ENCODE measurements around the gene CXCL16. TPM values are rescaled to one million over a fixed set of nuclear protein-coding genes. Genes with fewer than 3 reads are reported as not detected.
"Not testable (repeated sequence)": the region's sequence is repeated elsewhere in the genome, so short reads cannot be mapped to it uniquely, and the experiment has no call there.

The CXCL16 gene
- total RNA-seq, 1 donor from 2014 or later: 1.2 TPM

DNA sequence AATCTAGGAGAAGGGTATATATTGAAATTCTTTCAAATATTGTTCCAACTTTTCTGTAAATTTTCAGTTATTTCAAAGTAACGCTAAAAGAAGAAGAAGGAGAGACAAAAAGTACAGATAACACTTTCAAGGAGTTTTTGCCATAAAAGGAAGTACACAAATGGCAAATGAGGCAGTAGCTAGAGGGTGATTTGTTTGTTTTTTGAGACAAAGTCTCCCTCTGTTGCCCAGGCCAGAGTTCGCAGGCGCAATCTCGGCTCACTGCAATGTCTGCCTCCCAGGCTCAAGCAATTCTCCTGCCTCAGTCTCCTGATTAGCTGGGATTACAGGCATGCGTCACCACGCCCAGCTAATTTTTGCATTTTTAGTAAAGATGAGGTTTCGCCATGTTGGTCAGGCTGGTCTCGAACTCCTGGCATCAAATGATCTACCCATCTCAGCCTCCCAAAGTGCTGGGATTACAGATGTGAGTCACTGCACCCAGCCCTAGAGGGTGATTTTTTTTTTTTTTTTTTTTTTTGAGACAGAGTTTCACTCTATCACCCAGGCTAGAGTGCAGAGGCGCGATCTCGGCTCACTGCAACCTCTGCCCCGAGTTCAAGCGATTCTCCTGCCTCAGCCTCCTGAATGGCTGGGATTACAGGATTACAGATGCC is 40.2 kb downstream of the CXCL16 start:
- DNase-seq (ENCODE audit: low read depth in 2 of 2): not testable (repeated sequence)

DNA sequence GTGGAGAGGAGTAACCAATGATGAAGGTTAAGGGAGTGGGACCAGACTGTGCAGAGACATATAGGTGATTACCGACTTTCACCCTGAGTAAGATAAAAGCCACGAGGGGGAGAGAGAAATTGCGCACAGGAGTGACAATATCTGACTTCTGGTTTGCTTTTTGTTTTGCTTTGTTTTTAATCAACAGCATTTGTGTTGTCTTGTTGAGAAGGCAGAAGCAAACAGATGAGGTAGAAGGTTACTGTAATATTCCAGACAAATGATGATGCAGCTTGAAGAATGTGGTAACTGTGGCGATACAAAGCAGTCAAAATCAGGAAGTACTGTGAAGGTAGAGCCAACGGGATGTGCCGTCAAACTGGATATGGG is 43.3 kb downstream of the CXCL16 start:
- DNase-seq (ENCODE audit: low read depth in 2 of 2): no peak

DNA sequence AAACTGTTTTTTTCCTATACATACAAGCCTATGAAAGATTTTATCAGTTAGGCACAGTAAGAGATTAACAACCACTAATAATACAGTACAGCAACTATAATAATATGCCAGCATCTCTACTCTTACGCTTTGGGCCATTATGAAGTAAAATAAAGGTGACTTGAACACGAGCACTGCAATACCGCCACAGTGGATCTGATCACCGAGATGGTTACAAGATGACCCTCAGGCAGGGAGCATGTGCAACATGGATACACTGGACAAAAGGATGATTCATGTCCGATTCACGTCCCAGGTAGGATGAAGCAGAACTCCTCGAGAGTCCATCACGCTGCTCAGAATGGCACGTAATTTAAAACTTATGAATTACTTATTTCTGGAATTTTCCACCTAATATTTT is 46.3 kb downstream of the CXCL16 start:
- no peak for DNase-seq (ENCODE audit: low read depth in 2 of 2)

DNA sequence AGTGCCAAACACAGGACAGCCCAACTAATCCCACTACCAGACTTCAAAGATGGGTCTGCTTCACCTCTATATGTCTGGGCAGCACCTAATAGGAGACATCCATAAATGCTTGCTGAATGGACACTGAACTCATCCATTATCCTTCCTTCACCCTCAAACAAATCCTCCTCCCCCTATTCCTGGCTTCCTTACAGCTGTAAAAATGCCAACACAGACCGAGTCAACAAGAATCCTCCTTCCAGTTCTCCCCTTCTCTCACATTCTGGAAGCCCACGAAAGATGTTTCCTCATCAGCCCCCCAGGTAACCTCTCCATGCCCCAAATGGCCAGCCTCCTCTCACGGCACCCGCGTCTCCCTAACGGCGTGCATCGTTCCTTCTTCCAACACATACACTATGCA is 48.0 kb downstream of the CXCL16 start:
- no peak for DNase-seq (ENCODE audit: low read depth in 2 of 2)

DNA sequence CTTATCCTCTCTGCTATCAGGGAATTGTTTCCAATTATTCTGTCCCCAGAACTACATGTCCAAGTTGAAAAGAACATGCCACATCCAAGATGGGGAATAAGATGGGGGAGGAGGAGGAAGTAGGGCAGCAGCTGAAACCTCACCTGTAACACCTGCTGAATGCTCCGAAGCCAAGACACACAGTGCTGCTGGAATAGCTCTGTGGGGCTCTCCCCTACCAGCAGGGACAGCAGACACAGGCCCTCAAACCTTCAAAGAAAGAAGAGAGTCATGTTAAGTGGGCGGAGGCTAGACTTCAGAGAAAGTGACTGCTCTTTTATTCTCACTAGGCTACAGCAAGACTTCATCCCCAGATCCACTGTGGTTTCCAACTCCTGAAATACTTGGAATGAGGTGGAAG is 49.0 kb downstream of the CXCL16 start:
- no peak for DNase-seq (ENCODE audit: low read depth in 2 of 2)

DNA sequence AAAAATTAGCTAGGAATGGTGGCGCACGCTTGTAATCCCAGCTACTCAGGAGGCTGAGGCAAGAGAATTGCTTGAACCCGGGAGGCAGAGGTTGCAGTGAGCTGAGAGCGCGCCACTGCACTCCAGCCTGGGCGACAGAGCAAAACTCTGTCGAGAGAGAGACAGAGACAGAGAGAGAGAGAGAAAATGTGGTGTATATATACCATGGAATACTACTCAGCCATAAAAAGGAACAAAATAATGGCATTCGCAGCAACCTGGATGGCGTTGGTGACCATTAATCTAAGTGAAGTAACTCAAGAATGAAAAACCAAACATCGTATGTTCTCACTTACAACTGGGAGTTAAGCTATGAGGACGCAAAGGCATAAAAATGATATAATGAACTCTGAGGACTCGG is 49.9 kb downstream of the CXCL16 start:
- DNase-seq (ENCODE audit: low read depth in 2 of 2): not testable (repeated sequence)

DNA sequence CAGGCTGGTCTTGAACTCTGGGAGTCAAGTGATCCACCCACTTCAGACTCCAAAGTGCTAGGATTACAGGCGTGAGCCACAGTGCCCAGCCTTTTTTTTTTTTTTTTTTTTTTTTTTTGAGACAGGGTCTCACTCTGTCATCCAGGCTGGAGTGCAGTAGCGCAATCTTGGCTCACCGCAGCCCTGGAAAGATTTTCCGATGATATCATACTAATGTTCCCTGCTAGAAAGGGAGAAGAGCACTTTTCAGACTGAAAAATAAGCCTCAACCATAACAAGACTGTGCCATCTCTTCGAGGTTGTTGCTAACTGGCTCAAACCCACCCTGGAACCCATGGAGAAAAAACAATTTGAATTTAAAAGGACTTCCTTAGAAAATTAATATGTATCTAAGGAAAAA is 56.0 kb downstream of the CXCL16 start:
- DNase-seq (ENCODE audit: low read depth in 2 of 2): not testable (repeated sequence)

Other genes with a start within 250 kb of the CXCL16 start
- gene SPNS2, start 241.0 kb downstream of the CXCL16 start, total RNA-seq: 45.6 and 70.2 TPM in 2 replicates
- gene MYBBP1A, start 184.5 kb downstream of the CXCL16 start, total RNA-seq: 29.7 and 34.3 TPM in 2 replicates
- gene GGT6, start 179.4 kb downstream of the CXCL16 start, total RNA-seq: not detected in 2 replicates
- gene SMTNL2, start 155.4 kb downstream of the CXCL16 start, total RNA-seq: not detected in 2 replicates
- gene ALOX15, start 98.2 kb downstream of the CXCL16 start, total RNA-seq: not detected in 2 replicates
- gene PELP1, start 35.8 kb downstream of the CXCL16 start, total RNA-seq: 10.0 and 13.7 TPM in 2 replicates
- gene ARRB2, start 29.3 kb downstream of the CXCL16 start, total RNA-seq: 8.2 and 8.5 TPM in 2 replicates
- gene MED11, start 8.5 kb downstream of the CXCL16 start, total RNA-seq: 7.8 and 13.7 TPM in 2 replicates
- 0.13 TPM in 1 of 2 replicates, not detected in the other for gene ZMYND15, start 95 bp downstream of the CXCL16 start, total RNA-seq
- gene TM4SF5, start 32.0 kb upstream of the CXCL16 start, total RNA-seq: not detected in 2 replicates
- 0.38 and 0.39 TPM in 2 replicates for gene VMO1, start 46.4 kb upstream of the CXCL16 start, total RNA-seq
- not detected in 2 replicates for gene GLTPD2, start 49.0 kb upstream of the CXCL16 start, total RNA-seq
- gene PSMB6, start 56.2 kb upstream of the CXCL16 start, total RNA-seq: 167 and 224 TPM in 2 replicates
- 22.6 and 35.4 TPM in 2 replicates for gene PLD2, start 67.2 kb upstream of the CXCL16 start, total RNA-seq
- gene MINK1, start 93.4 kb upstream of the CXCL16 start, total RNA-seq: 20.5 and 32.9 TPM in 2 replicates
- 0.39 and 0.76 TPM in 2 replicates for gene C17orf107, start 159.6 kb upstream of the CXCL16 start, total RNA-seq
- gene CHRNE, start 163.2 kb upstream of the CXCL16 start, total RNA-seq: 0.90 and 1.1 TPM in 2 replicates
- not detected in 2 replicates for gene GP1BA, start 192.3 kb upstream of the CXCL16 start, total RNA-seq
- gene SLC25A11, start 200.1 kb upstream of the CXCL16 start, total RNA-seq: 47.4 and 62.8 TPM in 2 replicates
- 12.5 and 15.8 TPM in 2 replicates for gene RNF167, start 200.3 kb upstream of the CXCL16 start, total RNA-seq
- 450 and 458 TPM in 2 replicates for gene PFN1, start 208.6 kb upstream of the CXCL16 start, total RNA-seq
- gene ENO3, start 211.2 kb upstream of the CXCL16 start, total RNA-seq: 1.5 and 2.7 TPM in 2 replicates
- 45.4 and 49.7 TPM in 2 replicates for gene SPAG7, start 227.9 kb upstream of the CXCL16 start, total RNA-seq
- gene CAMTA2, start 247.7 kb upstream of the CXCL16 start, total RNA-seq: 2.3 and 7.5 TPM in 2 replicates